MCF 10A (cell line): ENCODE measurements around the gene HTRA2. TPM values are rescaled to one million over a fixed set of nuclear protein-coding genes. Genes with fewer than 3 reads are reported as not detected.

Source experiments
- BruUV-seq: library from RNA; stranded (reverse); fragments of 400-500 nt; replicated peaks from 2 replicates; lab custom pipeline; 2021; lab: Mats Ljungman, UMichigan
- CTCF ChIA-PET: fragments of 300-600 bp; sonication (Branson Sonifier 250); formaldehyde crosslinking; extraction: SDS; loops from one replicate; lab custom pipeline; 2021; ENCODE audit warnings: antibody characterized with exemption, inconsistent platforms; lab: Yijun Ruan, JAX
- POLR2A ChIA-PET: fragments of 300-600, 350-650 bp; sonication (Branson Sonifier 250); formaldehyde crosslinking; extraction: SDS; loops from one replicate; lab custom pipeline; 2020; ENCODE audit warnings: antibody characterized with exemption, inconsistent platforms; lab: Yijun Ruan, JAX
- DNase-seq: peaks from one replicate; pipeline ENCODE4 v3.0.0-alpha.2; 2018; ENCODE audit not compliant: unreplicated experiment
- H3K27ac Mint-ChIP-seq: one replicate; pipeline ENCODE4 v1.8.0; 2022; ENCODE audit warnings: mild to moderate bottlenecking, low read depth, mixed read lengths; ENCODE audit not compliant: unreplicated experiment
- H3K27me3 Mint-ChIP-seq: one replicate; pipeline ENCODE4 v1.8.0; 2022; ENCODE audit warnings: mixed read lengths; ENCODE audit not compliant: insufficient read depth, unreplicated experiment
- H3K36me3 Mint-ChIP-seq: one replicate; pipeline ENCODE4 v1.8.0; 2022; ENCODE audit warnings: mild to moderate bottlenecking, moderate library complexity, mixed read lengths; ENCODE audit not compliant: insufficient read depth, unreplicated experiment
- H3K4me1 Mint-ChIP-seq: one replicate; pipeline ENCODE4 v1.8.0; 2022; ENCODE audit warnings: mixed read lengths; ENCODE audit not compliant: insufficient read depth, unreplicated experiment
- H3K4me3 Mint-ChIP-seq: one replicate; pipeline ENCODE4 v1.8.0; 2022; ENCODE audit warnings: mild to moderate bottlenecking, moderate library complexity, mixed read lengths; ENCODE audit not compliant: unreplicated experiment
- H3K9me3 Mint-ChIP-seq: one replicate; pipeline ENCODE4 v1.8.0; 2022; ENCODE audit warnings: mixed read lengths; ENCODE audit not compliant: unreplicated experiment
- intact Hi-C: fragments of 100-400 bp; cut with micrococcal nuclease; formaldehyde crosslinking; loops from 2 replicates; pipeline ENCODE4 v1.14.1; 2022
- total RNA-seq: library from RNA; stranded (reverse); gene quantifications from 2 replicates; pipeline ENCODE4 v1.2.3, GENCODE V29; 2022
- TF ChIP-seq, protein P1 (sequence below): fragments of 200-600 bp; IDR thresholded peaks from one replicate; pipeline ENCODE4 v1.8.0; 2022; ENCODE audit warnings: antibody characterized with exemption, mild to moderate bottlenecking; ENCODE audit not compliant: unreplicated experiment

Gene HTRA2
- total RNA-seq, 1 experiment from 2014 or later: 27.6 TPM

DNA sequence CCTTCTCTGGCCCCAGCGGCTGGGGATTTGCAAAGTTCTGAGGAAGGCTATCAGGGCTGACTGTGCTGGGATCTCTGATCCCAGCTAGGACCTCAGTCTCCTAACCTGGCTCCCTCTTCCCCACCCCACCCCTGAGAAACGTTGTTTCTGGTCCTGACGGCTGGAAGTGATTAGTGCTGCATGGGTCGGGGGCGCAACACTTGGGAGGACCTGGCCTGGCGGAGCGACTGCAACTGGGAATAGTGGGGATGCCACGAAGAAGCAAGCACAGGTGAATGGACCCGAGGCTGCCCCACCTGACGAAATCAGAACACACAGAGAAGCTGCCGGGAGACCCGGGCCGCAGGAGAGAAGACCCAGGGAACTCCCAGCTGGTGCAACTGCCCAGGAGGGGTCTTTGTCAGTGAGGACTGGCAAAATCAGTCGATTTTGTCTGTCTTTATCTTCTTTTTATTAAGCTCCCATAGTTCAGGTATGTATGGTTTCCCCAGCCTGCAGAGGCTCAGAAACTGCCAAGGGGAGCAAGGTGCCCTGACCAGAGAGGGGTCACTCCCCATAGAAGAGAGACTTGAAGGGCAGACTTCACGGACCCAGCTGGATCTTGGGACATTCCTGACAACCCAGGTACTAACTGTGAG, 29.7 kb upstream of the HTRA2 start:
- TF ChIP-seq, protein P1, sequence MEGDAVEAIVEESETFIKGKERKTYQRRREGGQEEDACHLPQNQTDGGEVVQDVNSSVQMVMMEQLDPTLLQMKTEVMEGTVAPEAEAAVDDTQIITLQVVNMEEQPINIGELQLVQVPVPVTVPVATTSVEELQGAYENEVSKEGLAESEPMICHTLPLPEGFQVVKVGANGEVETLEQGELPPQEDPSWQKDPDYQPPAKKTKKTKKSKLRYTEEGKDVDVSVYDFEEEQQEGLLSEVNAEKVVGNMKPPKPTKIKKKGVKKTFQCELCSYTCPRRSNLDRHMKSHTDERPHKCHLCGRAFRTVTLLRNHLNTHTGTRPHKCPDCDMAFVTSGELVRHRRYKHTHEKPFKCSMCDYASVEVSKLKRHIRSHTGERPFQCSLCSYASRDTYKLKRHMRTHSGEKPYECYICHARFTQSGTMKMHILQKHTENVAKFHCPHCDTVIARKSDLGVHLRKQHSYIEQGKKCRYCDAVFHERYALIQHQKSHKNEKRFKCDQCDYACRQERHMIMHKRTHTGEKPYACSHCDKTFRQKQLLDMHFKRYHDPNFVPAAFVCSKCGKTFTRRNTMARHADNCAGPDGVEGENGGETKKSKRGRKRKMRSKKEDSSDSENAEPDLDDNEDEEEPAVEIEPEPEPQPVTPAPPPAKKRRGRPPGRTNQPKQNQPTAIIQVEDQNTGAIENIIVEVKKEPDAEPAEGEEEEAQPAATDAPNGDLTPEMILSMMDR: no peak
- no peaks in the 10 kb centered on the region for H3K9me3 Mint-ChIP-seq
- intact Hi-C loops: no loop called here
- H3K4me3 Mint-ChIP-seq: no peak overlapping the region
- peaks cover 27% of the 10 kb centered on the region for H3K36me3 Mint-ChIP-seq
- POLR2A ChIA-PET: interaction anchor here (0.7 to 1.2 kb wide), 5 partner anchors 8 to 32 kb away, joined by 3 read pairs; partner anchors contain the start of gene DQX1
- no peak for DNase-seq
- peaks cover 17% of the 10 kb centered on the region for H3K4me1 Mint-ChIP-seq
- no peak overlapping the region for H3K27ac Mint-ChIP-seq
- BruUV-seq: no TSS peak
- peaks cover 16% of the 10 kb centered on the region for H3K27me3 Mint-ChIP-seq
- CTCF ChIA-PET: interaction anchor here (4.5 kb wide), 1 partner anchor 87 kb away, joined by 22 read pairs; no protein-coding TSS in a partner anchor

DNA sequence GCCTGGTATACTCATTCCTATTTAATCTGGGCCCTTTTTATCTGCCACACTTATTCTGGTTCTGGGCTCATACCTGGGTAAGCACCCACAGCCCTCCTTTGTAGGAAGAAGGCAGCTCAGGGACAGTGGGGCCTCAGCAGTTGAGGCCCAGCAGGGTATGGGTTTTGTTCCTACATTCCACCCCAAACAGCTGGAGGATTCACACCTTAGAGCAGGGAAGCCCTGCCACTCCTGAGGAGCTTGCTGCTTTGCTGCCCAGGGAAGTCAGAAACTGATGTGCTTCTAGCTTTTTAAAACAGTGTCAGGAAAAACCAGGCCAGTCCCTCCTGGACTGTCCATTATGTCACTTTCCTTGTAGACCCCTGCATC, 29.2 kb upstream of the HTRA2 start:
- H3K4me3 Mint-ChIP-seq: no peak overlapping the region
- peaks cover 32% of the 10 kb centered on the region for H3K36me3 Mint-ChIP-seq
- DNase-seq: no peak
- H3K9me3 Mint-ChIP-seq: no peaks in the 10 kb centered on the region
- intact Hi-C loops: no loop called here
- peaks cover 22% of the 10 kb centered on the region for H3K4me1 Mint-ChIP-seq
- ChIA-PET CTCF (interaction anchor here (1.4 to 4.5 kb wide), 2 partner anchors 19 to 87 kb away, joined by 5 to 22 read pairs; no protein-coding TSS in a partner anchor), POLR2A (interaction anchor here (0.7 to 1.2 kb wide), 6 partner anchors 8 to 42 kb away, joined by 3 read pairs; partner anchors contain the start of genes DQX1 and WBP1)
- no peak overlapping the region for H3K27ac Mint-ChIP-seq
- no TSS peak for BruUV-seq
- TF ChIP-seq, protein P1: no peak
- peaks cover 16% of the 10 kb centered on the region for H3K27me3 Mint-ChIP-seq

DNA sequence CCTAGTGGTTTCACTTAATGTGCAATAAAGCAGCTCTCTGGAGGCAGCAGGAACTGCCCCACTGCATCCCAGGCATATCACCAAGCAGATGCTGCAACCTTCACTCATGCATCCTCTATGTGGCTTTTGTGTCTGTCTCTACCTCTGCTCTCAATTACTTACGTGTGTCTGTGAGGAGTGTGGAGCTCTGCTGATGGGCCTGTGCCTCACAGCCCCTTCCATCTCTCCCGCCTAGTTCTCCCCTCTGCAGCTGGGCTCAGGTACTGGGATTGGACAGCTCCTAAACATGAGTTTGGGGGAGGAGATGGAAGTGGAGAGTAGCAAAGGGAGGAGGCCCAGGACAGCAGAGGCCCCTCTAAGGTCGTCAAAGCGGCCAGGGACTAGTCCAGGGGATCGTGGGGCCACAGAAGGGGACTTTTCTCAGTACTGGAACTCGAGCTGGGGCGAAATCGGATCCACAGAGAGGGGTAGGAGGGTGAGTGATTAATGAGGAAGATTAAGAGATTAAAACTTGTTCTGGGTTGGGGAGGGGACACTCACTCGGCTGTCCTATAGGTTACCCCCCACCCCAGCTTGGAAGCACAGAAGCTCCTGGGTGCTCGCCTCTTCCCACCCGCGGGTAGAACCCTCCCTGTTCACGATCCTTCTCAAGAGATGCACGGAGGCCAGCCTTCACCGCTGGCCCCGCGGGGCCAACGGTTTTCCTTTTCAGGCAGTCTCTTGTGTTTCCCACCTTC, 28.2 kb upstream of the HTRA2 start:
- Mint-ChIP-seq H3K4me3 (no peak overlapping the region), H3K27me3 (peaks cover 16% of the 10 kb centered on the region), H3K36me3 (peaks cover 42% of the 10 kb centered on the region), H3K9me3 (no peaks in the 10 kb centered on the region), H3K4me1 (peaks cover 28% of the 10 kb centered on the region), H3K27ac (no peak overlapping the region)
- no TSS peak for BruUV-seq
- ChIA-PET CTCF (interaction anchor here (1.4 to 4.5 kb wide), 2 partner anchors 20 to 86 kb away, joined by 5 to 22 read pairs; no protein-coding TSS in a partner anchor), POLR2A (interaction anchor here (0.7 to 1.2 kb wide), 5 partner anchors 7 to 43 kb away, joined by 3 read pairs; partner anchors contain the start of genes DQX1 and WBP1)
- intact Hi-C loops: no loop called here
- no peak for DNase-seq
- TF ChIP-seq, protein P1: no peak

DNA sequence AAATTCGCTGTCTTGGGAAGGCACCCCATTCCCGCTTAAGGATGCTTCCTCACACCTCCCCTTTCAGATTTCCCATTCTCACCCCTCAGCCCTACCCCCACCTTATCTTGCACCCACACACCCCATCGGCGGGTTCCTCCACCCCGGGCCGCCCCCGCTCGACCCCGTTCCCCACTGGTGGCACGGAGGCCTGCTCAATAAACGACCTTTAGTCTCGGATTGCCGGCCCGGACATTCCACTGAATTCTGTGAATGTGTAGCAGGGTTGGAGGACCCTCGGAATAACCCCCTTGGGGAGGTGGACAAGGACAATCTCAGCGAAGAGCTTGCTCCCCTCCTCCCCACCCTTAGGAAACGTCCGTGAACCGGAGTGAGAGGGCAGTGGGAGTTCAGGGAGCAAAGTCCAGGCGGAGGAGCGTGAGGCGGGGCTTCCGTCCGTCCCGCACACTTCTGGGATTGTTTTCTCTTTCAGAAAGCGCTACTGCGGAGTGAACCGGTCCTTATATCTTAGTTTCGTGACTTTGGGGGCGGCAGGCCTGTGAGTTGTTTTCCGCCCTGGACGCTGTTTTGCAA, 27.5 kb upstream of the HTRA2 start:
- no peak for DNase-seq
- Mint-ChIP-seq H3K4me1 (peaks cover 31% of the 10 kb centered on the region), H3K27ac (no peak overlapping the region), H3K9me3 (no peaks in the 10 kb centered on the region), H3K4me3 (no peak overlapping the region), H3K27me3 (peaks cover 16% of the 10 kb centered on the region), H3K36me3 (peaks cover 49% of the 10 kb centered on the region)
- BruUV-seq: no TSS peak
- ChIA-PET CTCF (interaction anchor here (1.4 to 4.5 kb wide), 2 partner anchors 21 to 85 kb away, joined by 5 to 22 read pairs; no protein-coding TSS in a partner anchor), POLR2A (no interaction called here)
- TF ChIP-seq, protein P1: no peak
- intact Hi-C loops: no loop called here
